ENCODE data around the gene MNX1.

The MNX1 gene
- total RNA-seq: 0 to 0.24 (median 0) reads per million in 9 experiments

DNA sequence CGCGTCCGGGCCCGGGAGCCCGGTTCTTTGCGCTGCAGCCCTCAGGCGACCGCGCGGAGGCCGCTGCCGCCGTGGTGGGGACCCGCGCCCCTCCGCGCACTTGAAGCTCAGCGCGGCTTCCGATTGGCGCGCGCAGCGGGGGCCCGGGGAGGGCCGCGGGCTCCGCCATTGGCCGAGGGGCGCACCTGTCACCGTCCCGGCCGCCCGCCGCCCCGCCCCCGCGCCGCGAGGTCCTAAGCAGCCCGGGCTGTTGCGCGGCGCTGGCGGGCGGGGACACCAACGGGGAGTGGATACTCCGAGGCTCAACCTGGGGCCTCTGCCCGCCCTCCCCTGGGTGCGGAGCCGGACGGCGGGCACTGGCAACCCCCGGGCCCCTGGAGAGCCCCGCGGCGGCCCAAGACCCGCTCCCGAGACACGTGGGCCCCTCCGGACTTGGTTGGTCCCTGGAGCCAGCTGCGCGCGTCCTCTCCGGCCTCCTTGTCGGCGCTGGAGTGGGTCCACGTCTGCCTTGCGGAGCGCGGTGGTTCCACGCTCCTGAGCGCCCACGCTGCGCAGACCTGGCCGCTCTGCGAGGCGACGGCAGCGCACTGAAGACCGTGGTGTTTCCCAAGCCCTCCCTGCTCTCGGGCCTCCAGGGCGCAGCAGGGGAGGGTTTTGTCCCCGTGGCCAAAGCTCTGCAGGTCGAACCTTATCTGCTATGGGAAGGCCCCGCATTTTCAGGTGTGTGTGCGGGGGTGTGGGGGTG lies at the start of gene MNX1:
TSS of gene MNX1 (minus strand) at position 76 of the 745 bp plus-strand sequence. CDS start 313 bp downstream, outside the sequence.
- peak within 1 kb of the TSS; percentile 64 to 69 for H3K4me3 Mint-ChIP-seq
- peaks cover 7 to 13% of the 10 kb centered on the region in 2 donors for H3K4me1 Mint-ChIP-seq (ENCODE audit: low read depth in 2 of 2)
- H3K9me3 Mint-ChIP-seq: no peaks in the 10 kb centered on the region
- peaks cover 69 to 89% of the 10 kb centered on the region in 2 donors for H3K27me3 Mint-ChIP-seq
- H3K27ac Mint-ChIP-seq: no peak within 1 kb of the TSS
- DNase-seq: no peak
- no peaks in the 10 kb centered on the region for H3K36me3 Mint-ChIP-seq (ENCODE audit: insufficient read depth)
- peak; percentile 77 for ATAC-seq (replicated peaks)

DNA sequence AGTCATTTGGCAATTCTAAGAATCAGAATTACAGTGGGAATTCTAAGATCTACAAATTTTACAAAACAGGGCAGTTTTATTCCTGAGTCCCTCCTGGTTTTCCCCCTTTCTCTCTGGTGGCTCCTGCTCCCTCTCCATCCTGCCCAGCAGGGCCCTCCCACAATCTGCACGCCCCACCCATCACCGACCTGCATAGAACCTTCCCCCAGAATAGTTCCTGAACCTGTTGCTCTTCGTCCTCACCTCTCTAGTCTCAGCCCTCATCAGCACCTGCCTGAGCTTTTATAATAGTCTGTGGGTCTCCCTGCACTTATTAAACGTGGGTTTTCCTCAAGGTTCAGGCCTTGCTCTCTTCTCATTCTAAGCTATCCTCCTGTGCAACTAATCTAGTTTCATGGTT lies 49.1 kb upstream of the MNX1 start:
- peaks cover 32 to 78% of the 10 kb centered on the region in 2 donors for H3K27me3 Mint-ChIP-seq
- no peak overlapping the region for H3K4me3 Mint-ChIP-seq
- H3K27ac Mint-ChIP-seq: no peak overlapping the region
- H3K4me1 Mint-ChIP-seq (ENCODE audit: low read depth in 2 of 2): no peaks in the 10 kb centered on the region
- ATAC-seq (replicated peaks): no peak
- H3K9me3 Mint-ChIP-seq: peaks cover 4 to 8% of the 10 kb centered on the region in 2 donors
- peaks cover 5% of the 10 kb centered on the region for H3K36me3 Mint-ChIP-seq (ENCODE audit: insufficient read depth)
- no peak for DNase-seq

DNA sequence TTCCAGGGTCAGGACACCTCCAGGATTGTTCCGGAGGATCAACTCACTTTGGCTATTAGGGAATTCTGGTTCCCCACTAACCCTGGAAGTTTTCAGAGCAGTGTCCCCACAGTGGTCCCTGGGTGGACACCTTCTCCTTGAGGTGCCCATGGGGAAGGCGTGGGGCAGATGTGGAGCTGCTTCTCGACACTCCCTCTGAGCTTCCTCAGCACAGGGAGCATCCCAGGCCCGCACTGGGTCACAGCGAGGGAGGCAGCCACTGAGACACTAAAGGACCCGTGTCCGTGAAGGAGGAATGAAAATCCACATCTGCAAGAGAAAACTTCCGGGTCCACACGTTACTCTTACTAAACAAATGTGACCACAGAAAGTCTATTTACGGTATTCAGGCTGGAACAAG lies 48.2 kb upstream of the MNX1 start:
- ATAC-seq (replicated peaks) (no peak), DNase-seq (no peak)
- H3K4me1 Mint-ChIP-seq (ENCODE audit: low read depth in 2 of 2): no peaks in the 10 kb centered on the region
- peaks cover 37 to 82% of the 10 kb centered on the region in 2 donors for H3K27me3 Mint-ChIP-seq
- no peak overlapping the region for H3K4me3 Mint-ChIP-seq
- no peak overlapping the region for H3K27ac Mint-ChIP-seq
- H3K36me3 Mint-ChIP-seq (ENCODE audit: insufficient read depth): peaks cover 5% of the 10 kb centered on the region
- H3K9me3 Mint-ChIP-seq: peaks cover 4 to 7% of the 10 kb centered on the region in 2 donors

DNA sequence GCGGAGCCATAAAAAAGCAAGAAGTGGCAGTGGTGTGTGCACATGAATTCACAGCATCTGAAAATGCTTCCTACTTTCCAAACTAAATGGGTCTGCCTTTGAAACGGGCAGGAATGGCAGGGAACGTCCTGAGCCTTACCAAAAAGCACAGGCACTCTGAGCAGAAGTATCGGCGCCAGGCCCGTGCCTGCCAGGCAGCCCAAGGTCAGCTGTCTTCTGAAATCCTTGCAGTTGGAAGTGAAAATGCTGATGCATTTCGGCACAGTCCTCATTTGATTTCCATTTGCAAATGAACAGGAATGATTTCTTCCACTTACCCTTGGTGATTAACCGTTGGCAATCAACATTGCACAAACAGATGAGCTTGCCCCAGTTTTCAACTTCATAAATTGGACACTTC lies 47.6 kb upstream of the MNX1 start:
- ATAC-seq (replicated peaks): no peak
- H3K27me3 Mint-ChIP-seq: peaks cover 40 to 82% of the 10 kb centered on the region in 2 donors
- no peak for DNase-seq
- peaks cover 3 to 7% of the 10 kb centered on the region in 2 donors for H3K9me3 Mint-ChIP-seq
- peaks cover 5% of the 10 kb centered on the region for H3K36me3 Mint-ChIP-seq (ENCODE audit: insufficient read depth)
- H3K4me1 Mint-ChIP-seq (ENCODE audit: low read depth in 2 of 2): no peaks in the 10 kb centered on the region
- no peak overlapping the region for H3K27ac Mint-ChIP-seq
- no peak overlapping the region for H3K4me3 Mint-ChIP-seq

DNA sequence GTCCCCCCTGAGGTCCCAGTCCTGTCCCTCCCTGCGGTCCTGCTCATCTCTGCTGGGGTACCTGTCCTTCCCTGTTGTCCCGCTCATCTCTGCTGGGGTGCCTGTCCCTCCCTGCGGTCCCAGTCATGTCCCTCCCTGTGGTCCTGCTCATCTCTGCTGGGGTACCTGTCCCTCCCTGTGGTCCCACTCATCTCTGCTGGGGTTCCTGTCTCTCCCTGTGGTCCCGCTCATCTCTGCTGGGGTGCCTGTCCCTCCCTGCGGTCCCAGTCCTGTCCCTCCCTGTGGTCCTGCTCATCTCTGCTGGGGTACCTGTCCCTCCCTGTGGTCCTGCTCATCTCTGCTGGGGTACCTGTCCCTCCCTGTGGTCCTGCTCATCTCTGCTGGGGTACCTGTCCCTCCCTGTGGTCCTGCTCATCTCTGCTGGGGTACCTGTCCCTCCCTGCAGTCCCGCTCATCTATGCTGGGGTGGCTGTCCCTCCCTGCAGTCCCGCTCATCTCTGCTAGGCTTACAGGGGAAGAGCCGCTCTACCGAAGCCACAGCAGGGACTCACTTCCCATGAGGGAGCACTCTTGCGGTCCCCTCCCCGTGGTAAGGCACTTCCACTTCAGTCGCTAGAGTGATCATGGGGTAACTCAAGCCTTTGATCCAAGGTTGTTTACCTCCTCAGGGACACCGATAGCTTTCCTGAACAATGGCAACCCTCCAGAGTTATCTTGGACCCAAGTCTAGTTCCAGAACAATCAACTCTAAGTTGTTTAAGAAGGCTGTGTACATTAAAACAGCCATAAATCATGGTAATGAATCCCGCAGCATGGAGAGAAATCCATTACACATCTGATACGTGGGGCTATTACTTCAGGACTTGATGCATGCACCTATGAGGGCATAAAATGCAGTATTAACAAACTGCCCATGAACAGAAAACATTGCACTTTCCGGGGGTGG lies 46.8 kb upstream of the MNX1 start:
- Mint-ChIP-seq H3K4me3 (no peak overlapping the region), H3K36me3 (ENCODE audit: insufficient read depth) (peaks cover 5% of the 10 kb centered on the region), H3K27ac (no peak overlapping the region), H3K27me3 (peaks cover 42 to 79% of the 10 kb centered on the region in 2 donors), H3K4me1 (ENCODE audit: low read depth in 2 of 2) (no peaks in the 10 kb centered on the region), H3K9me3 (peaks cover 2 to 6% of the 10 kb centered on the region in 2 donors)
- no peak for ATAC-seq (replicated peaks)
- DNase-seq: no peak

DNA sequence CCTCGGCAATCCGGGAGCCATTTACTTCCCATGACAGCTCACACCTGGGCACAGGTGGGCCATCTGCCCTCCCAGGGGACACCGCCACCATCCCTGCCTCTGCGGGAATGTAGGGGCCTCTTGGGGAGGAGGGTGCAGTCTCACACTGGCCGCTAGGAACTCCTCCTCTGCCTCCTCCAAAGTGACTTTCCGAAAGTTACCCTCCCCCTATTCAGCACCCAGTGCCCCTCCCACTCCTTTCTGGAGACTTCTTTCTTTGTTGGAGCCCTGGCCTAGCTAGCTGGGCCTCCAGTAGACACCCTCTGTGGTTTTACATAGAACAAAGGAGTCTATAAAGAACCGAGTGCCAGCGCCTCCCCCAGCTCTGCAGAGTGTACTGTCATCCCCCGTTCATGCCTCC lies 45.8 kb upstream of the MNX1 start:
- H3K9me3 Mint-ChIP-seq: peaks cover 0 to 2% of the 10 kb centered on the region in 2 donors
- H3K4me1 Mint-ChIP-seq (ENCODE audit: low read depth in 2 of 2): no peaks in the 10 kb centered on the region
- H3K27me3 Mint-ChIP-seq: peaks cover 47 to 69% of the 10 kb centered on the region in 2 donors
- no peak for DNase-seq
- H3K36me3 Mint-ChIP-seq (ENCODE audit: insufficient read depth): peaks cover 5% of the 10 kb centered on the region
- no peak overlapping the region for H3K27ac Mint-ChIP-seq
- no peak overlapping the region for H3K4me3 Mint-ChIP-seq
- ATAC-seq (replicated peaks): no peak

DNA sequence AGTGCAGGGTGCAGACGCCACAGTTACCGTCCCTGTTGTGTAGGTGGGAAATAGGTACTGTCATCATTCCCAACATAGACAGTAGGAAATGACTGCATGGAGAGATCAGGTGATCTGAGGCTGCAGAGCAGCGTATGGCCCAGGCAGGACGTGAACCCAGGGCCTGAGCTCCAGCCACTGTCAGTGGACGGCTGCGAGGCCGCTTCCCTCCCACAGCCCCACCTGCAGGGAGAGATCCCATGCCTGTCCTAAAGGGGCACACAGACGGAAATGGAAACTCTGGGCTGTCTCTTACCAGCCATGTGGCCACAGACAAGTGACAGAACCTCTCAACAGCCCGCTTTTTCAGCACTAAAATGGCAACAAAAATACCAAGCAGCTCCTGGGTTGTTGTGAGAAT lies 44.5 kb upstream of the MNX1 start:
- no peak for ATAC-seq (replicated peaks)
- Mint-ChIP-seq H3K4me3 (no peak overlapping the region), H3K36me3 (ENCODE audit: insufficient read depth) (peaks cover 5% of the 10 kb centered on the region), H3K9me3 (peaks cover 0 to 2% of the 10 kb centered on the region in 2 donors), H3K4me1 (ENCODE audit: low read depth in 2 of 2) (no peaks in the 10 kb centered on the region), H3K27ac (no peak overlapping the region), H3K27me3 (peaks cover 44 to 70% of the 10 kb centered on the region in 2 donors)
- DNase-seq: no peak

DNA sequence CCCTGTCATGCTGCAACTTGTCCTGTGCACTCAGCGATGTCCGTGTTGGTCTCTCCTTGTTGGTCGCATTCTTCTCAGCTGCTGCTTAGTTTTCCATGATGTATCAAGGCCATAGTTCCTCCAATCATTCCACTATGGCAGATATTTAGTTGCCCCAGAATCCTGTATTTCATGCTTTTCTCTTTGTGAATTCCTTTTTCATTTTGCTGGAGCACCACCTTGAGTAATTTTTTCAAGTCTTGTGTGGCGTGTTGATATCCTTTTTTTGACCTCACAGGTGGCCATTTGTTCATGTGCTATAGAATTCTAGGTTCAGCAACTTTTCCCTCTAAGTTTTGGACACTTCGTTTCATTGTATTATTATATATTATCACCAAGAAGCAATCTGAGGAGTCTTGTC lies 42.7 kb upstream of the MNX1 start:
- H3K9me3 Mint-ChIP-seq: peaks cover 0 to 2% of the 10 kb centered on the region in 2 donors
- no peak for DNase-seq
- no peaks in the 10 kb centered on the region for H3K4me1 Mint-ChIP-seq (ENCODE audit: low read depth in 2 of 2)
- no peak overlapping the region for H3K4me3 Mint-ChIP-seq
- H3K36me3 Mint-ChIP-seq (ENCODE audit: insufficient read depth): no peaks in the 10 kb centered on the region
- H3K27ac Mint-ChIP-seq: no peak overlapping the region
- ATAC-seq (replicated peaks): no peak
- H3K27me3 Mint-ChIP-seq: peaks cover 44 to 69% of the 10 kb centered on the region in 2 donors

DNA sequence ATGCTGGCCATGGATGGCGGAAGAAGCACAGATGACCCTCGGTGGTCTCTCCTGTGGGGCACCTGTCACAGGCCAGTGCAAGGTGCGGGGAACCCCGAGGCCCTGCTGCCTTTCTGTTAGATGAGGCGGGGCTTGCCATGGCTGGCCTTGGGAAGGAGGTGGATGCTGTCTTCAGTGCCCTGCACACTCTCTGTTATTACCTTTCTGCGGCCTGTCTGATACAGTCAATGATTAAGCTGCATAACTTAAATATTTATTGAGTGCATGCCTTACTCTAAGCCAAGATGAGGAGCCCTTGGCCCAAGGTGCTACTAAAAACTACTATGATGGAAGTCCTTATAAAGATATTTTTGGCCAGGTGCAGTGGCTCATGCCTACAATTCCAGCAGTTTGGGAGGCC lies 36.7 kb upstream of the MNX1 start:
- no peaks in the 10 kb centered on the region for H3K4me1 Mint-ChIP-seq (ENCODE audit: low read depth in 2 of 2)
- H3K9me3 Mint-ChIP-seq: no peaks in the 10 kb centered on the region
- no peak overlapping the region for H3K4me3 Mint-ChIP-seq
- no peak for ATAC-seq (replicated peaks)
- H3K27ac Mint-ChIP-seq: no peak overlapping the region
- H3K27me3 Mint-ChIP-seq: peaks cover 20 to 41% of the 10 kb centered on the region in 2 donors
- H3K36me3 Mint-ChIP-seq (ENCODE audit: insufficient read depth): no peaks in the 10 kb centered on the region
- no peak for DNase-seq

DNA sequence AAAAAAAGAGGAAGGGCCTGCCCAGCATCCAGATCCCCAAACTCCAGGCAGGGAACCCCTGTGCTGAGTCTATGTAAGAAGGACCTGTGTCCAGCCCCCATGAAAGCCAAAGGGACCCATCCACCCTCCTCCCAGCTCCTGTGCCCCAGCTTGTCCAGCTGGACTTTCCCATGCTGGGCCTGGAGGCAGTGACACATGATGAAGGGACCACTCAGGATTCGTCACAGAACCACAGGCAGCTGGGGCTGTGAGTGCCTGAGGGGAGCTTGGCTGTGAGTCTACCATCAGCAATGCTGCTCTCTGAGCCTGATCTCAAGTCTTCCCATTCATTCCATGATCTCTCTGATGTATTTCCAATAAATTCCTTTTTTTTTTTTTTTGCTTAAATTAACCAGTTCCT lies 36.2 kb upstream of the MNX1 start:
- H3K27ac Mint-ChIP-seq: no peak overlapping the region
- no peaks in the 10 kb centered on the region for H3K4me1 Mint-ChIP-seq (ENCODE audit: low read depth in 2 of 2)
- H3K36me3 Mint-ChIP-seq (ENCODE audit: insufficient read depth): no peaks in the 10 kb centered on the region
- peaks cover 16 to 45% of the 10 kb centered on the region in 2 donors for H3K27me3 Mint-ChIP-seq
- DNase-seq: no peak
- H3K9me3 Mint-ChIP-seq: no peaks in the 10 kb centered on the region
- H3K4me3 Mint-ChIP-seq: no peak overlapping the region
- ATAC-seq (replicated peaks): no peak

DNA sequence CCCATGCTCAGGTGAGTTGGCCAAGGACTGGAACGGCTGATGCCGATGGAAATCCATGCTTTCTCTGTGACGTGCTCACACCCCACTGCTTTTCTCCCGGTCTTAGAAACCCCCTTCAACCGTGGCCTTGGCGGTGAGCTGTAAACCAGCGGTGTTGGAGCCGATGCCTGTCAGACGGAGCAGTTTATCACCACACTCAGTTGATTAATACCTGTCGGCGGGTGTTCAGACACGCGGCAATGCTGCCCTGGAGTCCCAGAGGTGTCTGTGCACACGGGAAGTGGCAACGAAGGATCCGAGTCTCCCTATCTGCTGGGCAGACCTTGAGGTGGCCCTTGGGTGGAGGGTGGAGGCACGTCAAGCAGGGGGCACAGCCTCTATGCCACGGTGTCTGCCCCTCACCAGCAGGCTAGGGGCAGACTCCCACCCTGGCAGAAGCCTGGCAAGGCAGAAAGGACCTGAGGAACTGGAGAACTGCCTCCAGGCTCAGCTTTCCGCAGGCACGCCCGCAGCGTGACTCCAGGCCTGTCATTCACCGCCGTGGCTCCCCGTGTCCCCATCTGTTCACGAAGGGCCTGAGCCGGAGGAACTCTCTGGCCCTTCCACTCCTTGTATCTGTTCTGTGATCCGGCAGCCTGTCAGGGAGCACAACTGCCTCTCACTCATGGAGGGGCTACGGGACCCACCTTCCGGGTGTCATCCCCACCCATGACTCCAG lies 34.6 kb upstream of the MNX1 start:
- Mint-ChIP-seq H3K27me3 (peaks cover 8 to 49% of the 10 kb centered on the region in 2 donors), H3K4me3 (no peak overlapping the region), H3K9me3 (no peaks in the 10 kb centered on the region), H3K27ac (no peak overlapping the region), H3K4me1 (ENCODE audit: low read depth in 2 of 2) (no peaks in the 10 kb centered on the region), H3K36me3 (ENCODE audit: insufficient read depth) (no peaks in the 10 kb centered on the region)
- ATAC-seq (replicated peaks) (no peak), DNase-seq (no peak)

DNA sequence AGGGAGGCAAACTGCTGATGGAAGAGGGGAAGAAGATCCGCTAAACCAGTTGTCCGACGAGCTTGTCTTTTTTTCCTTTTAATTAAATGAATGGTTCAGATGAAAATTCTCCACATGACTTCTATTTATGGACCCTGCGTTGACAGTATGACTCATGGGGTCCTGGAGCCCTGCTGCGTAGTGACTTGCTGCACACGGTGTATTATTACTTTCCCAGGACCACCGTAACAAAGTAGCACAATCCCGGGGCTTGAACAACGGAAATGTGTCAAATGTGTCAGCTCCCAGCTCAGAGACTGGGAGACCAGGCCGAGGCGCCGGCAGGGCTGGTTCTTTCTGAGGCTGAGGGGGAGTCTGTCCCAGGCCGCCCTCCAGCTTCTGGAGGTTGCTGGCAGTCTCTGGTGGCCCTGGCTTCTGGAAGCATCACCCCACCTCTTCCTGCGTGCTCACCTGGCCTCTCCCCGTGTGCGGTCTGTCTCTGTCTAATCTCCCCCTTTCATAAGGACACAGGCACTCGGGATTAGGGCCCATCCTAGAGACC lies 33.8 kb upstream of the MNX1 start:
- DNase-seq: no peak
- Mint-ChIP-seq H3K36me3 (ENCODE audit: insufficient read depth) (no peaks in the 10 kb centered on the region), H3K9me3 (no peaks in the 10 kb centered on the region), H3K4me1 (ENCODE audit: low read depth in 2 of 2) (peaks cover 0 to 3% of the 10 kb centered on the region in 2 donors), H3K27me3 (peaks cover 7 to 43% of the 10 kb centered on the region in 2 donors), H3K4me3 (no peak overlapping the region), H3K27ac (no peak overlapping the region)
- no peak for ATAC-seq (replicated peaks)

DNA sequence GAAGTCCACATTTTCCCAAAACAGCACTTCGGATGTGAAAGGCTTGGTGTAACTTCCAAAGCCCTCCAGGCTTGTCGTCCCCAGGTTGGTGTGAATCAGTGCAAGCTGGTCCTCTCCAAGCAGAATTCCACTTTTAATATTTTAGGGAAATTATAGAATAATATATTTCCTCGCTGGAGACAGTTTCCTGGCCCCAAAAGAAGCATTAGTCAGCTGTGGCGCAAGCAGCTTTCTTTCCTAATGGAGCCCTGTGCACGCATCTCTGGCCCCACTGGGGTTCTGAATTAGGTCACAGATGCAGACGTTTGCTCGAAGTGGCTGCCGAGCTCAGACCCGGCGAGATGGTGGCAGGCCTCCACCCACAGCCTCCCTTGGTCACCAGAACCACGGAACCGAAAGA lies 33.3 kb upstream of the MNX1 start:
- Mint-ChIP-seq H3K27ac (no peak overlapping the region), H3K4me1 (ENCODE audit: low read depth in 2 of 2) (peaks cover 0 to 3% of the 10 kb centered on the region in 2 donors), H3K36me3 (ENCODE audit: insufficient read depth) (no peaks in the 10 kb centered on the region), H3K27me3 (peaks cover 2 to 39% of the 10 kb centered on the region in 2 donors), H3K9me3 (no peaks in the 10 kb centered on the region), H3K4me3 (no peak overlapping the region)
- DNase-seq (no peak), ATAC-seq (replicated peaks) (no peak)

Measured in effector memory CD8-positive, alpha-beta T cell (primary cell).